ENCODE results near the gene TNFAIP8L3. TPM values are rescaled to one million over a fixed set of nuclear protein-coding genes. Genes with fewer than 3 reads are reported as not detected.
"Not testable (repeated sequence)": the region's sequence is repeated elsewhere in the genome, so short reads cannot be mapped to it uniquely, and the experiment has no call there.

Gene TNFAIP8L3
- total and polyA plus RNA-seq, 8 donors: 0.58 to 12.5 (median 5.9) TPM; not detected in 1

DNA sequence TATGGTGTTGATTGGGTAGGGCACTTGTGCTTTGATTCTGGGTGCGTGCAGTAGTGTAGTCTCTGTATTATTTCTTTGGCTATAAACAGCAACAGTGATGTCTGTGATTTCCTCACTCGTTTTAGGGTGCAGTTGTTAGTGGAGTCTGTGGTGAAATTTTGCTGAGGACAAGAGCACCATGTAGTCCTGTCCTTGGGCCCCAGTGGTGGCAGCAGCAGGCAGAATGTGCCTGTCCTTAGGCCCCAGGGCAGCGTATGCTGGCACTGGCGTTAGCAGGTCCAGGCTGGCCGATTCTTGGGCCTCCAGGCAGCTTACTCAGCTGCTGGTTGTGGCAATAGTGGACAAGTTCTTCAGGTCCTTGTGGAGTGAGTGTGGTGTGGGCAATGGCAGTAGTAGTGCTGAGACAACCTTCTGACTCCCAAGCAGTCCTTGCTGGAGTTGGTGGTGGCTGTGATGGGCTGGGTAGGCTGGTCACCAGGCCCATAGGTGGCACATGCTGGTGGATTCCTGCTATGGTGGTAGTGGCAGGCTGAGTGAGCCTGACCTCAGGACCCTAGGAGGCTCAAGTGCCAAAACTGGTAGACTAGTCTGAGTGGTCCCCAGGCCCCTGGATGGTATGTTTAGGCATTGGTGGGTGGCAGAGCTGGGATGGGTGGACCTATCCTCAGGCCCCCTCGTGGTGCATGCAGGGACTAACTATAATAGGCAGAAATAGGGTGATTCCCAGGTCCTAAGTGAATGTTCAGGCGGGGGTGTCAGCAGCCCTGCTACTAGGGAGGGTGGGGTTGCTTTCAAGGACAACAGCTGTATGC lies 56.3 kb downstream of the TNFAIP8L3 start:
- no peaks in the 10 kb centered on the region for H3K4me1 ChIP-seq
- intact Hi-C loops (cut with DNase I; ENCODE audit: low total_unique reads): no loop called here
- no peak overlapping the region for H3K4me3 ChIP-seq
- WGBS, 5 donors: 85 to 93% (median 87%) methylated on average over 4 to 7 of the region's 7 CpGs
- TF ChIP-seq EP300 (IDR thresholded peaks at IDR 0.05): no peak
- TF ChIP-seq, protein P1, sequence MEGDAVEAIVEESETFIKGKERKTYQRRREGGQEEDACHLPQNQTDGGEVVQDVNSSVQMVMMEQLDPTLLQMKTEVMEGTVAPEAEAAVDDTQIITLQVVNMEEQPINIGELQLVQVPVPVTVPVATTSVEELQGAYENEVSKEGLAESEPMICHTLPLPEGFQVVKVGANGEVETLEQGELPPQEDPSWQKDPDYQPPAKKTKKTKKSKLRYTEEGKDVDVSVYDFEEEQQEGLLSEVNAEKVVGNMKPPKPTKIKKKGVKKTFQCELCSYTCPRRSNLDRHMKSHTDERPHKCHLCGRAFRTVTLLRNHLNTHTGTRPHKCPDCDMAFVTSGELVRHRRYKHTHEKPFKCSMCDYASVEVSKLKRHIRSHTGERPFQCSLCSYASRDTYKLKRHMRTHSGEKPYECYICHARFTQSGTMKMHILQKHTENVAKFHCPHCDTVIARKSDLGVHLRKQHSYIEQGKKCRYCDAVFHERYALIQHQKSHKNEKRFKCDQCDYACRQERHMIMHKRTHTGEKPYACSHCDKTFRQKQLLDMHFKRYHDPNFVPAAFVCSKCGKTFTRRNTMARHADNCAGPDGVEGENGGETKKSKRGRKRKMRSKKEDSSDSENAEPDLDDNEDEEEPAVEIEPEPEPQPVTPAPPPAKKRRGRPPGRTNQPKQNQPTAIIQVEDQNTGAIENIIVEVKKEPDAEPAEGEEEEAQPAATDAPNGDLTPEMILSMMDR (IDR thresholded peaks at IDR 0.05): no peak
- H3K27me3 ChIP-seq: no peaks in the 10 kb centered on the region
- no peaks in the 10 kb centered on the region for H3K9me3 ChIP-seq
- H3K36me3 ChIP-seq: no peaks in the 10 kb centered on the region
- DNase-seq: no peak
- H3K27ac ChIP-seq: no peak overlapping the region

DNA sequence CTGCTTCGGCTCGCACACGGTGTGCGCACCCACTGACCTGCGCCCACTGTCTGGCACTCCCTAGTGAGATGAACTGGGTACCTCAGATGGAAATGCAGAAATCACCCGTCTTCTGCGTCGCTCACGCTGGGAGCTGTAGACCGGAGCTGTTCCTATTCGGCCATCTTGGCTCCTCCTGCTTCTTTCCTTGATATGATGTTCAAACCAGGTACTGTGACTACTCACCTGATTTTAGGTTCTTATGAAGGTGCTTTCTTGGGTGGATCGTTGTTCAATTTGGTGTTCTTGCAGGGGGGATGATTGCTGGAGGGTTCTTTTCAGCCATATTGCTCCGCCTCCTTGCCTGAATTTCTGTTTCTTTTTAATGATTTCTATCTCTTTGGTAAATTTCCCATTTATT lies 57.2 kb downstream of the TNFAIP8L3 start:
- intact Hi-C loops (cut with DNase I; ENCODE audit: low total_unique reads); H3K4me3 ChIP-seq: not testable (repeated sequence)

DNA sequence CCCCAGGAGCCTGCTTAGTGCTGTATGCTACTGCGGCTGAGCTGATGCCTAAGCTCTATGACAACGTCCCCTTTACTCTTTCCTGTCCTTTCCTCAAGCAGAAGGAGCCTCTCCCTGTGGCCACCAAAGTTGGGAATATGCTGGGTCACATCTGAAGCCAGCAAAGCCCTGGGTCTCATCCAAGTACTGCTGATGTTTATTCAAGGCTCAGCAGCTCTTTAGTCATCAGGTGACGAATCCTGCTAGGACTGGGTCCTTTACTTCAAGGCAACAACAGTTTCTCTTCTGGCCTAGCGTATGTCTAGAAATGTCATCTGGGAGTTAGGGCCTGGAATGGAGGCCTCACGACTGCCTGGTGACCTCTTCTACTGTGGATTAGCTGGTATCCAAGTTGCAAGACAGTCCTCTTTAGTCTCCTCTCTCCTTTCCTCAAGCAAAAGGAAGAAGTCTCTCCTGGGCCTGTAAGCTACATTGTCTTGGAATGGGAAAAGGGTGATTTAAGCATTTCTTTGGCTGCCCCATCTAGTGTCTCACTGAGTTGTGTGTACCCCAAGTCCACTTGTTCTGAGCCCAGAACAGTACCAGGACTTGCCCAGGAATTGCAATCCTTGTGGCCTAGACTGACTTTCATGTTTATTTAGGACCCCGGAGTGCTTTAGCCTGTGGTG lies 63.9 kb downstream of the TNFAIP8L3 start:
- no peaks in the 10 kb centered on the region for H3K36me3 ChIP-seq
- intact Hi-C loops (cut with DNase I; ENCODE audit: low total_unique reads): no loop called here
- H3K4me1 ChIP-seq: peaks cover 6 to 13% (median 10%) of the 10 kb centered on the region in 4 donors
- no peaks in the 10 kb centered on the region for H3K27me3 ChIP-seq
- TF ChIP-seq POLR2A (IDR thresholded peaks at IDR 0.05) (no peak), POLR2AphosphoS5 (IDR thresholded peaks at IDR 0.05) (peak in 2 of 3 donors; percentile 38 to 85), EP300 (IDR thresholded peaks at IDR 0.05) (no peak)
- TF ChIP-seq, protein P1 (IDR thresholded peaks at IDR 0.05): no peak
- H3K9me3 ChIP-seq: no peaks in the 10 kb centered on the region
- peak overlapping the region; percentile 39 to 75 (median 59) for H3K27ac ChIP-seq
- peak; percentile 23 to 62 for DNase-seq
- H3K4me3 ChIP-seq: no peak overlapping the region
- 44 to 63% (median 54%) methylated on average over 6 of the region's 6 CpGs for WGBS, 5 donors

More for the DNA sequence above, 57.2 kb downstream of the TNFAIP8L3 start:
- not testable (repeated sequence) for H3K9me3 ChIP-seq, H3K27ac ChIP-seq, DNase-seq, H3K27me3 ChIP-seq, H3K4me1 ChIP-seq, H3K36me3 ChIP-seq
- 82 to 97% (median 93%) methylated on average over 13 of the region's 13 CpGs for WGBS, 5 donors

DNA sequence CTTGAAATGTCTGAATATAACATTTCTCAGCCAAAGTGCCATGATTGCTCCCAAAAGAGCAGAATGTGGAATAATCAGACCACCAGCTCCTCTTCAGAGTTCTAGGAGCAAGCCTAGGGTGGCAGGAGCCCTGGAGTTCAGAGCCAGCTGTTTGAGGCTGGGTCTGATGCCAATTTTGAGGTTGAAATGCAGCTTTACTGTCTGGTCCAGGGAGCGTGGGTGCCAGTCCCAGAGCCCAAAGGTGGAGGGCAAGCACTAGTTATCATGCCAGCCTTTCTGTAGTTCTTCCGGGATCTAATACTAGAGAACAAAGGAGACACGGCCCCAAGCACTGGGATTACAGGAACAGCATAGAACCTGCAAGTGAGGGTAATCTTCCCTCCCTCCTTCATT lies 69.3 kb downstream of the TNFAIP8L3 start:
- 69 to 93% (median 87%) methylated on average over 3 of the region's 3 CpGs for WGBS, 5 donors
- H3K27ac ChIP-seq: no peak overlapping the region
- H3K27me3 ChIP-seq: no peaks in the 10 kb centered on the region
- no peak for DNase-seq
- no peaks in the 10 kb centered on the region for H3K9me3 ChIP-seq
- peaks cover 2 to 4% (median 3%) of the 10 kb centered on the region in 4 donors for H3K4me1 ChIP-seq
- intact Hi-C loops (cut with DNase I; ENCODE audit: low total_unique reads): no loop called here
- TF ChIP-seq EP300 (IDR thresholded peaks at IDR 0.05): no peak
- no peak for TF ChIP-seq POLR2AphosphoS5 (IDR thresholded peaks at IDR 0.05)
- TF ChIP-seq, protein P1 (IDR thresholded peaks at IDR 0.05): no peak
- no peaks in the 10 kb centered on the region for H3K36me3 ChIP-seq
- H3K4me3 ChIP-seq: no peak overlapping the region
